C4-2B (cell line): ENCODE results near the gene STX18.

Experiments
- H3K27ac ChIP-seq: fragments of 450-650 bp; 2 replicates; pipeline ENCODE4 v1.5.1; 2017
- ZFX ChIP-seq: fragments of 450-650 bp; IDR thresholded peaks from 2 replicates; pipeline ENCODE4 v1.6.1; 2017
- TF ChIP-seq, protein P1 (sequence below): fragments of 450-650 bp; conservative IDR thresholded peaks from 2 replicates; pipeline ENCODE4 v1.5.1; 2017; ENCODE audit warnings: mild to moderate bottlenecking

Gene STX18

DNA sequence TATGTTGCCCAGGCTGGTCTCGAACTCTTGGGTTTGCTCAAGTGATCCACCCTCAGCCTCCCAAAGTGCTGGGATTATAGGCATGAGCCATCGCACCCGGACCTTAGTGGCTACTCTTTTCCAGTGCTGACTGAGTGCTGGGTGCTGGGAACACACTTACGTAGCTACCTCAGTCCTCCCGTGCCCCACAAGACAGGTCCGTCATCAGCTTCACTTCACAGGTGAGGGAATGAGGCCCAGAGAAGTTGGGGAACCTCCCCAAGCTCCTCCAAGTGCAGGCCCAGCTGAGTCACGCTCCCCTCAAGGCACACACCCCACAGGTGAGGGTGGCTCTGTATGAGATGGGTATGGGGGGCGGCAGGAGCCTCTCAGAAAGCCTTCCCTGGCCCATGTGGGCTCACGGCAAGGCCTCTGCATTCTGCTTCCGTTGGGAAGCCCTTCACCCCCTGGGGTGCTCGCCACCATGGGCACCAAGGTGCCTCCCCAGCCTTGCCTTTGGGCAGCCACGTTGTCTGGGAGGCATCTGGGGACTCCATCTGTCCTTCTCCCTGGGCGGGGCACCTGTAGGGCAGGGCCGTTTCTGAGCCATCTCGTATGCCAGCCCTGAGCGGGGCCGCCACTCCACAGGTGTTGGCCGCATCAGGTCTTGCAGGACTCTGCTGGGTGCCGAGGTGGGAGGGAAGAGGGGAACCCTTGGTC is 126.6 kb downstream of the STX18 start:
- TF ChIP-seq, protein P1, sequence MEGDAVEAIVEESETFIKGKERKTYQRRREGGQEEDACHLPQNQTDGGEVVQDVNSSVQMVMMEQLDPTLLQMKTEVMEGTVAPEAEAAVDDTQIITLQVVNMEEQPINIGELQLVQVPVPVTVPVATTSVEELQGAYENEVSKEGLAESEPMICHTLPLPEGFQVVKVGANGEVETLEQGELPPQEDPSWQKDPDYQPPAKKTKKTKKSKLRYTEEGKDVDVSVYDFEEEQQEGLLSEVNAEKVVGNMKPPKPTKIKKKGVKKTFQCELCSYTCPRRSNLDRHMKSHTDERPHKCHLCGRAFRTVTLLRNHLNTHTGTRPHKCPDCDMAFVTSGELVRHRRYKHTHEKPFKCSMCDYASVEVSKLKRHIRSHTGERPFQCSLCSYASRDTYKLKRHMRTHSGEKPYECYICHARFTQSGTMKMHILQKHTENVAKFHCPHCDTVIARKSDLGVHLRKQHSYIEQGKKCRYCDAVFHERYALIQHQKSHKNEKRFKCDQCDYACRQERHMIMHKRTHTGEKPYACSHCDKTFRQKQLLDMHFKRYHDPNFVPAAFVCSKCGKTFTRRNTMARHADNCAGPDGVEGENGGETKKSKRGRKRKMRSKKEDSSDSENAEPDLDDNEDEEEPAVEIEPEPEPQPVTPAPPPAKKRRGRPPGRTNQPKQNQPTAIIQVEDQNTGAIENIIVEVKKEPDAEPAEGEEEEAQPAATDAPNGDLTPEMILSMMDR = no peak
- TF ChIP-seq ZFX = no peak
- H3K27ac ChIP-seq = no peak overlapping the region

DNA sequence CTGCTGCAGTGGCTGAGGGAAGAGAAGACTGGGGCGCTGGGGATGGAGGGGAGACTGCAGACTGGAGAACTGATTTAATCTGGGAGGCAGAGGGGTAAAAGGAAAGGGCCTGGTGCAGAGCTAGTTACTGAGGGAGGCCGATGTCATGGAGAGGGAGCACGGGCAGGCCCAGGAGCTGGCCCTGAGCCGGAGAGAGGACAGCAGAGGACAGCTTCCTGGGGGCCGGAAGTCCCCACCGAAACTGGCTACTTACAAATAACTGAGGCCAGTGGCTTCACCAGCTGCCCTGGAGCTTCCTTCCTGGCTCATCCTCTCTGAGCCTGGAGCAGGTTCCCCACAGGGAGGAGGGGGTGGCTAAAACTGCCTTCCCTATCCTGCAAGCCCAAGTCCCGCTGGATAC is 128.0 kb downstream of the STX18 start:
- TF ChIP-seq, protein P1 = no peak
- TF ChIP-seq ZFX = no peak

DNA sequence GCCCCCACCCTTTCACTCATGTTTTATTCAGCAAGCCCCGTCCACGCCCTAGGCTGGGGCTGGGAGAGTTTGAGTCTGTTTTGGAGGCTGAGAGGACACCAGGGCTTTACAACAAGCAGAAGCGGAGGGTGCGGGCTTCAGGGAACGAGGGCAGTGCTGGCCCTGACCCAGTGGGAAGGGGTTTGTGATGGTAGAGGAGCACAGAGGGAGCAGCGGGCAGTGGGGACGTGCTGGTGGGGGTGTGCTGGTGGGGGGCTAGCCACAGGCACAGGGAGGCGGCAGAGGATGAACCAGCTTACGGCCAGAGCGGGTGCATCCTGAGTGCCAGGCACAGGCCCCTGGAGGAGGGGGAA is 128.5 kb downstream of the STX18 start:
- TF ChIP-seq ZFX = no peak
- no peak overlapping the region for H3K27ac ChIP-seq

More for the DNA sequence above, 128.0 kb downstream of the STX18 start:
- H3K27ac ChIP-seq = no peak overlapping the region

DNA sequence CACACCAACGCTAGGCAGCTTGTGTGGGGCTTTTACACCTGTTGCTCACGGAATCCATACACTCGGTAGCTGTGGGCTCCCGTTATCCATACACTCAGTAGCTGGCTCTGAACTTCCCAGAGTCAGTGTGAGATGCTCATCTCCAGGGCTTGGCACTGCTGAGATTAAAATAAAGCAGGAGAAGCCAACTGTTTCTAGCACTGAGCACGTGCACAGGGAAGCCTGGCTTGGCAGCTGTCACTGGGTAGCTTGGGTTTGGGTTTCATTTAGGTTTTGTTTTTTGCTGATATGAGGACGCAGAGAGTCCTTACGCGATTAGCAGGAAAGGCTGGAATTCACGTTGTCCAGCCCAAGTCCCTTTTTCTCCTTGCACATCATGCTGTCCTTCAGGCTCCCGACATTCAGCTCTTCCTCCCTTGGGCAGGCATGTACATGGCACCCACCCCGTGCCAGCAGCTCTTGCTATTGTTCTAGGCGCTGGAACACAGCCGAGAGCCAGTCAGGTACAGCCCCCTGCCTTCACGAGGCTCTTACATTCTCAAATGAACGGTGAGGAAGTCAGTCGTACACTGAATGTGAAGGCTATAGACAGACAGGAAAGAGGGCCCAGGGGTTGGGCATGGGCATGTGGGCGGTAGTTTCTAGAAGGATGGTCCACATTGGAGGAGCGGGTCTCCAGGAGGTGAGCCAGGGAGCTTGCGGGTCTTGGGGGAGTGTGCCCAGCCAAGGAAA is 129.0 kb downstream of the STX18 start:
- H3K27ac ChIP-seq = no peak overlapping the region
- no peak for TF ChIP-seq ZFX
- TF ChIP-seq, protein P1 = no peak

DNA sequence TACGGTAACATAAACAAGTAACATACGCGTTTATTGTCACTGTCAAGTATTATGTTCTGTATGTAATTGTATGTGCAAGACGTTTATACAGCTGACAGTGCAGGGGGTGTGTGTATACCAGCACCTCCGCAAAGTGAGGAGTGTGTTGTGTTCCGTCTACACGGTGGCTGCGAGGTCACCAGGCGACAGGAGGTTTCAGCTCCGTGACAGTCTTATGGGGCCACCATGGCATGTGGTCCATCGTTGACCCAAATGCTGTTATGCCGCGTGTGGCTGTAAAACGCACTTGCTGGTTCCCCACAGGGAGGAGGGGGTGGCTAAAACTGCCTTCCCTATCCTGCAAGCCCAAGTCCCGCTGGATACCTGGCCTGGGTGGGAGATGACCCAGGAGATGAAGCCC is 129.9 kb downstream of the STX18 start:
- TF ChIP-seq, protein P1 = no peak
- TF ChIP-seq ZFX = no peak
- H3K27ac ChIP-seq = no peak overlapping the region

DNA sequence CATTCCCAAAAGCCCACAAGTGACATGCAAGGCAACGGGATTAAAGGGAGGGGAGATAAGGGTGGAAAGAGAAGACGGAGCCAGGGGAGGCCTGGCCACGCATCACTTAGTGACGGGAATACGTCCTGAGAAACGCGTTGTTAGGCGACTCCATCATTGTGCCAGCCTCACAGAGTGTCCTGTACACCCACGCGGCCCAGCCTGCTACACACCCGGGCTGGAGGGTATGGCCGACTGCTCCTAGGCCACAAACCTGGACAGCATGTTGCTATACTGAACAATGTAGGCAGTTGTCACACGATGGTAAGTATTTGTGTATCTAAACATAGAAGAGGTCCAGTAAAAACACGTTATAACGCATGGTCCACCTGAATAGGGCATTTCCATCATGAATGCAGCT is 131.6 kb downstream of the STX18 start:
- H3K27ac ChIP-seq = no peak overlapping the region
- TF ChIP-seq, protein P1 = no peak
- no peak for TF ChIP-seq ZFX

DNA sequence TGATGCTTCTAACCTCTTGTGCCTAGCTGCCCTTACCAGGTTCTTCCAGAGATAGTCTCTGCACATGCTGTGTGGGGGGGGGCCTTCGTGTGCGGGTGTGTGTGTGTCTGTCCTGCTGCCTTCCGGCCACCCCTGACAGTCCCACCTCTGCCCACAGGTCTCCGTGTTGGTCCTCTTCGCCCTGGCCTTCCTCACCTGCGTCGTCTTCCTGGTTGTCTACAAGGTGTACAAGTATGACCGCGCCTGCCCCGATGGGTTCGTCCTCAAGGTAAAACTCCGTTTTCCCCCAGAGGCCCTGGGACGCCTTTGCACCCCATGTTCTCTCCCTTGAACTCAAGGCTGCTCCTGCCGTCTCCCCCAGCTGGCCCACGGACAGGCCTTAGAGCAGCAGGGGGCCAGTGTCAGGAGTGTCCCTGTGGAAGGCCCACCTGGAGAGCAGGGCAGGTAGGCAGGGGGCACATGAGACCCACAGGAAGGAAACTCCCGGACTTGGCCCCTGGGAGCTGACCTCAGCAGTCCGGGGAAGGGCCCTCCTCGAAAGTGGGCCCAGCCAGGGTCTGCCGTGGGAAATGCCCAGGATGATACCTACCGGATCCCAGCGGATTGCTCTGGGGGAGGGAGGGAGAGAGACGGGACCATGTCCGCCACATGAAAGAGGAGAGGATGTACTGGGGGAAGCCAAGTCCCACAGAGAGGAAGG is 132.3 kb downstream of the STX18 start:
- TF ChIP-seq ZFX = no peak
- TF ChIP-seq, protein P1 = no peak
- no peak overlapping the region for H3K27ac ChIP-seq
